Activated gamma-delta T cell treated with anti-CD3 and anti-CD28 coated beads, Interleukin-2, amount 50 U/mL, for 16 hours (primary cell): ENCODE results near the gene ZNRF3.
"Not testable (repeated sequence)": the region's sequence is repeated elsewhere in the genome, so short reads cannot be mapped to it uniquely, and the experiment has no call there.

Source experiments
- DNase-seq: peaks from one replicate; pipeline ENCODE4 v3.0.0-alpha.2; 2020; ENCODE audit warnings: low read depth

The ZNRF3 gene

DNA sequence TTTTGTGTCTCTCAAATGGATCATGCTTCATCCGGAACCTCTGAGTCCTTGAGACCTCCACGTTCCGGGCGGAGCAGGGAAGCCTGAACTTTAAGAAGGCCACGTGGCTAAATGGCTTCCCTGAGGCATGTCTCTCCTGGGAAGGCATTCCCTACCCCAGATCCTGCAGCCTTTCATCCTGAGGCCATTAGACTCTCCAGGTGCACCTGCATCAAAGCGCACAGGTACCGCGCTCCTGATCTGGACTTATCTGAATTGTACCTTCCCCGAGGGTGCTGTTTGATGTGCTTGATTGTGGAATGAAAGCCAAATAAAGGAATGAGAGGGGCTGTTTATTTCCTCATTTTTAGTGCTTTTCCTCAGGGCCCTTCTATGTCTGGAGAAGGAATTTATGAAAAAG, 155.8 kb downstream of the ZNRF3 start:
- DNase-seq = no peak

DNA sequence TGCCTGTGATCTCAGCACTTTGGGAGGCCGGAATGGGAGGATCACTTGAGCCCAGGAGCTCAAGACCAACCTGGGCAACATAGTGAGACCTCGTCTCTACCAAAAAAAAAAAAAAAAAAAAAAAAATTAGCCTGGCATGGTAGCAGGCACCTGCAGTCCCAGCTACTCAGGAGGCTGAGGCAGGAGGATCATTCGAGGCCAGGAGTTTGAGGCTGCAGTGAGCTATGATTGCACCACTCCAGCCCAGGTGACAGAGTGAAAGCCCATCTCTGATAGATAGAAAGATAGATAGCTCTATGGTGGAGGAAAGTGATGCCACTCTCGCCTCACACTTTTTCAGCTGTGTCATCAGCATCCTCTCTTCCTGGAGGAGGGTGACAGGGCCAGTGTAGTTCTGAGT, 156.3 kb downstream of the ZNRF3 start:
- DNase-seq = not testable (repeated sequence)

DNA sequence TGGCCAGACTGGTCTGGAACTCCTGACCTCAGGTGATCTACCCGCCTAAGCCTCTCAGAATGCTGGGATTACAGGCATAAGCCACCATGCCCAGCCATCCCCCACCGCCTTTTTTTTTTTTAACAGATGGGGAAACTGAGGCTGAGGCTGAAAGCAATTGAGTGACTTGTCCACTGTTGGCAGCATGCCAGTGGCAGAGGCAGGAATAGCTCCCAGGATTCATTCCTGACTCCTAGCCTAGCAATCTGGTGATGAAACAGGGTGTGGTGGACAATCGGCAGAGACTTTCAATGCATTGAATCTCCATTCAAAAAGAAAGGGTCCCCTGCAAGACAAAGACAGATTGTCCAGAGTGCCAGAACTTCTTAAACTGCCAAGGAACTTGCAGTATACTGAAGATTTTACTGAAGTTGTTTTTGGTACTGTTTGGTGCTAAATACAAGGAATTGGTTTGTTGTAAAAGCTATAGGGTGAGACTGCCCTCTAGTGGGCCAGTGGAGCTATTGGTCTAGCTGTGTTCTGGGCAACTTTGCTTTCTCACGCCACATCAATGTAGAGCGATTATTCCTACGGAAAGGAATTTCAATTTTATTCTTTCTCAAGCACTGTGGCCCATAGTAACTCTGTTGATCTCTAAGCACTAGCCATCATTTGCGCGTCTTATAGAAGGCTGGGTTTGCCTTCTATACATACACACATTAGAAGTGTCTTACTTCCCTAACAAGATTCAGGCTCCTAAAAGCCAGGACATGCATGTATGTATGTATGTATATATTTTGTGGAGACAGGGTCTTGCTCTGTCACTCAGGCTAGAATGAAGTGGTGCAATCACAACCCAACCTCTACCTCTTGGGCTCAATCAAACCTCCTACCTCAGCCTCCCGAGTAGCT, 157.3 kb downstream of the ZNRF3 start:
- DNase-seq = peak; percentile 53

DNA sequence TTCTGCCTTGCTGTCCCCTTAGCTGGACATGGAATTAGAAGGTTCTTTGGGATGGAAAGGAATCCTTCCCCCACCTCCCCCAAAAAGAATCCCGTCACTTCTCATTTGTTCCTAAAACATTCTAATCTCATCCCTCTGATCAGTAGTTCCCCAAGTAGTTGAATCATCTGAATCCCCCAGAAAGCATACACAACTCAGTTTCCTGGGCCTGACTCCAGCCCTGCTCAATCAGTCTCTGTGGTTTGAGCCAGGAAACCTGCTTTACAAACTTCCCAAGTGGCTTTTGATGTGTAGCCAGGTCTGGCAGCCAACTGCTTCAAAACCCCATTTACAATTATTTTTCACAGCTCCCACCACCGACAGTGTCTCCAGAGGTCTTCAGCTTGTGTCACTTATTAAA, 158.0 kb downstream of the ZNRF3 start:
- no peak for DNase-seq

DNA sequence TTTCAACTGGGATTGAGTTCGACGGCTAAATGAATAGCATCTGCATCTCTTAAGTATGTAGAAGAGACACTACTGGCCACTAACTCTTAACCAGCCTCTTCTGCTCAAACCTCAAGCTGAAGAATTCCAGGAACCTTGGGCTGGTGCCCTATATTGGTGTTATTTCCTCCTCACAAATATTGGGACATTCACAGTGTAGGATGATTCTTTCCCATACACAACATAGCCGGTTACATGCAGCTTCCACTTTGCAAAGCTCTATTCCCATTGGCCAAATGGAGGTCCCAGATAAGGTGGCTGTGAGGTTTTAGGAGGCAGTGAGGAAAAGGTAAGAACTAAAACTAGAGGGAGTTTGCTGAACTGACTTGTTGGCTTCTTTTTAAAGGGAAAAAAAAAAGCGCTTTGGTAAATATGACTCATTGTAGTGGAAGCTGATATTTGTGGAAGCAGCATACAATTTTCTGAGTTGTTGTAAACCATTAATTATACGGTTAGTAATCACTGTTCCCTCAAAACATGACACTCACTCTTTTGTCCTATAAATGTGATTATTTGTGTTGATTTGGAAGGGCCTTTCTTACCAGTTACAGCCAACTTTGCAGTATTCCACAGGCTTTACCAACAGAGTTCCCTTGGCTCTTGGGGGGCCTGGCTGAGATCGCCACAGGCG, 160.7 kb downstream of the ZNRF3 start:
- DNase-seq = no peak

DNA sequence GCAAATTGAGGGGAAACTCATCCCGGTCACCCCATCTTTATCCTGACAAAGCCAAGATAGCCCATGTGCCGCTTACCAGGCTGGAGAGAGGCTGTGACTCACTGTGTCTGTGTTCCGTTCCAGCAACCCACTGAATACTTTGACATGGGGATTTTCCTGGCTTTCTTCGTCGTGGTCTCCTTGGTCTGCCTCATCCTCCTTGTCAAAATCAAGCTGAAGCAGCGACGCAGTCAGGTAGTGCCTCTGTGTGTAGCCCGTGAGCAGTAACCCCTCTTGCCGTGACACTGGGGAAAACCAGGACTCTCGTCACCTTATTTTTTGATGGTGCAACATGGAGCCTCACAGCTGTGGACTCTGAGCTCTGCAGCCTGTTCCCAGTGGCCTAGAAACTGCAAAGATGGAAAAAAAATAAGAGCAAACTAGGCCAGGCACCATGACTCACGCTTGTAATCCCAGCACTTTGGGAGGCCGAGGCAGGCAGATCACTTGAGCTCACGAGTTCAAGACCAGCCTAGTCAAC, 161.3 kb downstream of the ZNRF3 start:
- DNase-seq = no peak

DNA sequence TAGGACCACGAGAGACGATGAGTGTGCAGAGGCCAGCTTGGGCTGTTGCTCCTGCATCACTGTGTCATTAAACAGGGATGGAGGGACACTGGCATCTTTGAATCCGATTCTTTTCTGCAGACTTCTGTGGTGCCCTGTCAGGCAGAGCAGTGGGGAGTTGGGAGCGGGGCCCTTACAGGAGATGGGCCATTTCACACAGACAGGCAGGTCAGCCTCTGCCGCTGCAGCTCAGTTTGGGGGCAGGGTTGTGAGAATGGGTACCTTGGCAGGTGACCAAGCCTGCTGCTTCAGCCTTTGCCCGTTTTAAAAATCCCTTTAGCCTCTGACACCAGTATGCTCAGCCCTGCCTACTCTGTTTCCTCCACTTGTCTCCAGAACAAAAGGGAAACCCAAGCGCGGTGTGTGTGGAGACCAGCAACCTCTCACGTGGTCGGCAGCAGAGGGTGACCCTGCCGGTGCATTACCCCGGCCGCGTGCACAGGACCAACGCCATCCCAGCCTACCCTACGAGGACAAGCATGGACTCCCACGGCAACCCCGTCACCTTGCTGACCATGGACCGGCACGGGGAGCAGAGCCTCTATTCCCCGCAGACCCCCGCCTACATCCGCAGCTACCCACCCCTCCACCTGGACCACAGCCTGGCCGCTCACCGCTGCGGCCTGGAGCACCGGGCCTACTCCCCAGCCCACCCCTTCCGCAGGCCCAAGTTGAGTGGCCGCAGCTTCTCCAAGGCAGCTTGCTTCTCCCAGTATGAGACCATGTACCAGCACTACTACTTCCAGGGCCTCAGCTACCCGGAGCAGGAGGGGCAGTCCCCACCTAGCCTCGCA, 165.7 kb downstream of the ZNRF3 start:
- no peak for DNase-seq

DNA sequence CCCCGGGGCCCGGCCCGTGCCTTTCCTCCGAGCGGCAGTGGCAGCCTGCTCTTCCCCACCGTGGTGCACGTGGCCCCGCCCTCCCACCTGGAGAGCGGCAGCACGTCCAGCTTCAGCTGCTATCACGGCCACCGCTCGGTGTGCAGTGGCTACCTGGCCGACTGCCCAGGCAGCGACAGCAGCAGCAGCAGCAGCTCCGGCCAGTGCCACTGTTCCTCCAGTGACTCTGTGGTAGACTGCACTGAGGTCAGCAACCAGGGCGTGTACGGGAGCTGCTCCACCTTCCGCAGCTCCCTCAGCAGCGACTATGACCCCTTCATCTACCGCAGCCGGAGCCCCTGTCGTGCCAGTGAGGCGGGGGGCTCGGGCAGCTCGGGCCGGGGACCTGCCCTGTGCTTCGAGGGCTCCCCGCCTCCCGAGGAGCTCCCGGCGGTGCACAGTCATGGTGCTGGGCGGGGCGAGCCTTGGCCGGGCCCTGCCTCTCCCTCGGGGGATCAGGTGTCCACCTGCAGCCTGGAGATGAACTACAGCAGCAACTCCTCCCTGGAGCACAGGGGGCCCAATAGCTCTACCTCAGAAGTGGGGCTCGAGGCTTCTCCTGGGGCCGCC, 166.4 kb downstream of the ZNRF3 start:
- no peak for DNase-seq

DNA sequence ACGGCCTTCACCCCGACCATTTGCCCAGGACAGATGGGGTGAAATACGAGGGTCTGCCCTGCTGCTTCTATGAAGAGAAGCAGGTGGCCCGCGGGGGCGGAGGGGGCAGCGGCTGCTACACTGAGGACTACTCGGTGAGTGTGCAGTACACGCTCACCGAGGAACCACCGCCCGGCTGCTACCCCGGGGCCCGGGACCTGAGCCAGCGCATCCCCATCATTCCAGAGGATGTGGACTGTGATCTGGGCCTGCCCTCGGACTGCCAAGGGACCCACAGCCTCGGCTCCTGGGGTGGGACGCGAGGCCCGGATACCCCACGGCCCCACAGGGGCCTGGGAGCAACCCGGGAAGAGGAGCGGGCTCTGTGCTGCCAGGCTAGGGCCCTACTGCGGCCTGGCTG, 167.1 kb downstream of the ZNRF3 start:
- no peak for DNase-seq

DNA sequence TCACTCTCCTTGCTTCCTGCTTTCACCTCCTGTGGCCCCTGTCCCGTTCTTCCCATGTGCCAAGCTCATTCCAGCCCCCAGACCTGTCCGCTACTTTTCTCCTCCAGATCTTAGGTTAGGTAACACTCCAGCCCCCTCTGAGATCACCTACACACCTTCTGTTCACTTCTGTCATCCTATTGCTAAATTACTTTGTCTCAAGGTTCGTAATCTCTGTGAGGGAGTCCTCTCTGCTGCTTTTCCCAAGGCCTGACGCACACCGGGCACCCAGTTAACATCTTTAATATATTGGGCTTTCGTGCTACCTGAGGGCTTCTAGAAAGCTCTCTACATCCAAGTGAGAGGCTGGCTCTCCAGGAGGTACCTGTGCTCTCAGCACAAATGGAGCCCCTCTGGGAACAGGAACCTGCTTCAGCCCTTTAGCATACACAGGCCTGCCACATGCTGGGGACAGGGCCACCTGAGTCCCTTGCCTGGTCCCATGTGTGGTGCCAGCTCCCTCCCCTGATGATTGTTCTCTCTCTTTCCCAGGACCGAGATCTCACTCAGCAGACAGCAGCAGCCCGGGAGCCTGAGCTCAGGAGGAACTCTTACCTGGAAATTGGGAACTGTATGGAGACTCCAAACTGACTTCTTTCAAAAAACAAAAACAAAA, 169.8 kb downstream of the ZNRF3 start:
- DNase-seq = no peak

DNA sequence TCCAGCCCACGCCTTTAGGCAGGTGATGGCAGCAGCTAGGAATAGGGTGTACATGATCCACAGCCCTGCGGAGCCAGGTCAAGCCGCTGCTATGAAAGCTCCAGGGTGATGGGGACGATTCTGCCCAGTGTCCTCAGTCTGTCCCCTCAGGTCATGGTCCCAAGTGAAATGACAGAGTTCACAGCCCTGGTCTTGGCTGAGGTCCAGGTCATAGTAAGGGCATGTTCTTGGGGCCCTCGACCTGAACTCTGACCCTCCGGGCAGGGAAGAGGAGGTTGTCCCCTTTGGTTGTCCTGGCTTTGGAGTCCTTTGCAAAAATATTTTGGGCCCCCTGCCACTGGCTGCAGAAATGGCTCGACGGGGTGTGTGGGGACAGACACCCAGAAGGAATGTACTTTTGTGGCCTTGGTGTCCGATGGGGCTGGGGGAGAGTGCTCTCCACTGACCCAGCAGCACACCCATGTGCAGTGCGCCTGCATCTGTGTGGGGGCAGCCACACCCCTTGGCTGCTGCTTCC, 170.9 kb downstream of the ZNRF3 start:
- DNase-seq = no peak

DNA sequence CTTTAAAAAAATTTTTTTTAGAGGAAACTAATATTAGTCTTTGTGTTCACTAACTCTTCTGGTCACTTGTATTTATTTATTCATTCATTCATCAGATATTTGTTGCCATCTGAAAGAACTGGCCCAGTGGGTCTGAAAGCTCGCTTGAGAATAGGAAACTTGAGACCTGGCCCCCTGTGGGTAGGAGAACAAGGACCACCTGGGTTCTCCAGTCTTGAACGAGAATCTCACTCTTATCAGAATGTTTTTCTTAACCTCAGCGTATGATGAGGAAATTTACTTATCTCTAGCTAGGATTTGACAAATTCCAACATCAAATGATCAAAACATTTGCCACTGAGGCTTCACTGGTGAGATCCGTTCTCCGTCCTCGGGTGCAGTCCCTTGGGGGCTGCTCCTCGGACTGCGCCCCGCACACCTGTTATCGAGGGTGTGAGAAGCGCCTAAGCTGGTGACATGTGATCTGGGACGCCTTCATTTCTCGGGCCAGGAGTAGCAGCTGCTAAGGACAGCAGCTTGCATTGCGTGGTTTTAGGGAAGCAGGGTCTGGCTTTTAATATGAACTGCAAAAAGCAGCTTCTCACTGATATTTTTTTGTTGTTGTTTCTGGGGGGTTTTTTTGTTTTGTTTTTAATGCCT, 171.9 kb downstream of the ZNRF3 start:
- DNase-seq = no peak

DNA sequence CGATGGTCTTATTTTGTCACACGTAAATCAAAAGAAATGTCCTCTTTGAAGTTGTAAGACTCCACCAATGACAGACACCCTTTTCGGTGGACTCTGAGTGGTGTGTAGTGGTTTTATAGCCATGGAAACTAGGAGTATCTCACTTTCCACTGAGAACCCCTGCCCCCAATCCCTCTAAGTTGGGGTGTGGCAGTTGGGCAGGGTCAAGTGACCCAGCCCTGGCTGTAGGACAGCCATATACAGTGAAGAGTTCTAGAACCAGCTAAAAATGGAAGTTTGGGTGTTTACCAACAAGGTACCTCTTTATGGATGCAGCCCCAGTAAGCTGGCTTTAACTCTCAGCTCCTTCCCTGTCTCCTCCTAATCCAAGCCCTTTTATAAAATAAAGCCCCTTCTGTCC, 173.1 kb downstream of the ZNRF3 start:
- no peak for DNase-seq

DNA sequence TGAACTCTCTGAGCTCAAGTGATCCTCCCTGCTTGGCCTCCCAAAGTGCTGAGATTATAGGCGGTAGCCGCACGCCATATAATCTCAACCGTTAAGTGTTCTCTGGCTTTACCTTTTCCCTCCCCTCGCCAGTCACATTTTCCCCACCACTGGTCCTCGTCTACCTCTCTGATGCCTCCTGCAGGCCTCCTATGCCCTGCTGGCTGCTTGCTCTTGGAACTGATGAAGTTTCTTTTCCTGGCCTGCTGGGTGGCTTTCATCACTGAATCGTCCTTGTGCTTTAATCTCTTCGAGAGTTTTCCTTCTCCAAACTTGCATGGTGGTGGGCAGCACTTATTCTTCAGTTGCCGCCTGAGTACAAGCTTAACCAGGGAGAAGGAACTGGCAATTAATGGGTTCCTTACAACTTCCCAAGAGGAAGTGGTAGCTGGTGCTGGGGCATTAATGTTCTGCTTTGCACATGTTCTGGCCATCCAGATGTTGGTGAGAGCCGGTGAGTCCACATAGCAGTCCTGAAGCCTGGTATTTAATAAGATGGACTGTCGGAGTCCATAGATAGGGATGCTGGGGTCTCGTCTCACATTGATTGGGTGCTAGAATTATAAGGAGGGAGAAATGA, 177.0 kb downstream of the ZNRF3 start:
- DNase-seq = no peak

DNA sequence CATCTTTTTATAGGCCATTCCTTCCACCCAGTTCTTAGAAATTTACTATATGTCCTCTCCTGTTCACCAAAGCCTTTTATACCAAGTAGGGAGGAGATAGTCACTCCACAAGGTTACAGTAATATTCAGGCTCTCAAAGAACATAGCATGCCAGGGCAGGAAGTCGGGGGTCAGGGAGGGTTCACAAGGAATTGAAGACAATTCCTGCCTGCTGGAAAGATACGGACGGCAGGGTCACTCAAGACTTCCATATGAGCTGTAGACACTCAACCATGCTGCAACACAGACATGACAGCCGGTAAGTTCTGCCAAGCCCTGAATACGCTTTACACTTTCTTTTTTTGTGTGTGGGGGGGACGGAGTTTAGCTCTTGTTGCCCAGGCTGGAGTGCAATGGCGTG, 177.6 kb downstream of the ZNRF3 start:
- DNase-seq = no peak

DNA sequence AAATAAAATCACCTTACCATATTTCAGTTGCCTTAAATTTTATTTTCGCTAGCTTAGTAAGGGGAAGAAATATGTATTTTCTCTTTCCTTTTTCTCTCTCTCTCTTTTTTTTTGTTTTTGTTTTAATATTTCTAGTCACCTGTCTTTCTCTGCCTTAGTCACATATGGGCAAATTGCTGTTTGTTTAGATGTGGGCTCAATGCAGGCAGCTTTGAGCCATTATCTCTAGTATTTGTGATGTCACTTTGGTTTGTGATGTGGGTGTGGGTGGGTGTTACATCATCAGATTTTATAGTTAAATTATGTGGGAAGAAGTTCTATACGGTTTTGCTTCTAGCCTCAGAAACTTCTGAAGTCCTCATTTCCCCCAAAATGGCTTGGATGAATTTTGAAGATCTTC, 178.4 kb downstream of the ZNRF3 start, which contains the start of gene C22orf31:
TSS of gene C22orf31 (minus strand) at position 59 of the 400 bp plus-strand sequence. CDS start at position 20, 39 bp downstream.
- no peak for DNase-seq

DNA sequence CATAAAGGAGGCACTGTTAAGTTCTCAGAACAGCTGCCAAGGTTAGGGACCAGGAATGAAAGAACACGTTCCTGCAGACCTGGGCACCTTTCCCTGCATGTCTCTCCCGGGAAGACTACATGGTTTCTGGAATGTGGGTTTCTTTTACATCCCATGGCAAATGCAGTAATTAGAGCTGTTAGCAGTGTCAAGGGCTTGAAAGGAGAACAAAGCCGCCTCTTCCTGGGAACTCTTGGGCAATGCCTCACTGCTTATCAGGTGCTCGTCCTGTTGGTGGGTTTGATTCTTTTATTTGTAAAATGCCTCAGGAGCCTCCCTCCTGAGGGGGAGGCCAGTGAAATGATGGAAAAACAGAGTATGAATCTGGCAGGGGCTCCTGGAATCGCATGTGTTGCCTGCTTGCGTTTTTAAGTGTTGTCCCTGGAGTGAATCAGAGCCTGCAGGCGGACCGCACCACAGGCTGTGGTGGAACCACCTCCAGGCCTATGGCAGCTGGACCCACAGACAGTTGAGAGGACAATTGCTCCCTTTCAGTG, 179.0 kb downstream of the ZNRF3 start:
- DNase-seq = no peak

DNA sequence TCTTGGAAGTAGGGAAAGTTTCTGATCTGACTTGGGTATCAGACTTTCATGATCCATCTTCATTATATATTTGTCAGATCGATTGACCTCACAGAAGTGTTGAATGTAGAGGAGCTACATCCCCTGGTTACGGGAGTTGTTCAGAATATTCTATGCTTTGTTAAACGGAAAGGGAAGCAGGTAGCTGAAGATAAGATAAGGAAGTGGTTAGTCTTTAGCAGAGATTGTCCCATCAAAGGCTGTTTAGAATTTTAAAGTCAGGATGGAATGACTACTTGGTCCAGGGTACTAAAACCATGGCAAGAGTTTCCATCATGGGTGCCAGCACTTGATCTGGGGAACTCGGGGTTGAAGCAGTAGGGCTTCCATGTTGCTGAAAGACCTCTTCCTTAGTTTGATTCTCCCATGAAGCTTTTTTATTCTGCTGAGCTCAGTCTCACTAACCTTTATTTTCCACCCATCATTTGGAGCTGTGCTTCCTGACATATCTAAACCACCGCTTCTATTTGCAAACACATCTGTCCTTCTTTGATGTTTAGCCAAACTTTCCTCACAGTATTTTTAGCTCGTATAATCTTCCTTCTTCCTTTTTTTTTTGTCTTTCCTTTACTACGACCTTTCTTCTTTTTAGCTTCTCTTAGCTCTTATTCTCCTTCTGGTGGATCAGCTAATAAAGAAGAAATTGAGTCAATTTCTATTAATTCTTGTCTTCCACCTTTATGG, 182.3 kb downstream of the ZNRF3 start:
- DNase-seq = no peak

DNA sequence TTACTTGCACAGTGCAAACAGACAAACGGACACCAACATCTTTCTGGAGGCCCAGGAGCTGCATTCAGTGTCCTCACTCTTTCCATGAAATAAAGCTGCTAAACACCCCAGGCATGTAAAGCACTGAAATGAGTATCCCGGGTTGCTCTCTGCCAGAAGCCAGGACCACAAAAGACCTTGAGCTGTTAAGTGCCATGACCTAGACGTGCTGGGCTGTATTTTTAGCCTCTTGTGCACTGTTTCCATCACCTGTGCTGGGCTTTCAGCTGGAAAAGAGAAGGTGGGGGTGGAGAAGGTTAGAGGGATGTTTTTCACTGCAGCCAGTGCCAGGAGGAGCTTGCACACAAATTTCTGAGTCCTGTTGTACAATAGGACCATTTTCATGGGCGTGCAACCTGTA, 186.1 kb downstream of the ZNRF3 start:
- DNase-seq = no peak
